HCT116 (cell line): ENCODE data around the gene GPR3. TPM values are rescaled to one million over a fixed set of nuclear protein-coding genes. Genes with fewer than 3 reads are reported as not detected.
A peak's percentile ranks its signal among the peaks of the same experiment; 100 is the strongest.

Experiments
- ATAC-seq: fragments of 200-7000 bp; cut with Tn5 transposase; 2 replicates; pipeline ENCODE4 v1.9.1; 2020; ENCODE audit warnings: mild to moderate bottlenecking, moderate library complexity
- BruUV-seq: library from RNA; stranded (reverse); fragments of 400-500 nt; replicated peaks from 2 replicates; lab custom pipeline; 2021; lab: Mats Ljungman, UMichigan
- CTCF ChIA-PET: fragments of 300-600 bp; sonication (Branson Sonifier 250); formaldehyde crosslinking; loops from one replicate; lab custom pipeline; 2021; ENCODE audit warnings: antibody characterized with exemption; lab: Charles Lee
- POLR2A ChIA-PET: fragments of 300-600, 350-600 bp; sonication (Branson Sonifier 250); formaldehyde crosslinking; loops from one replicate; lab custom pipeline; 2021; ENCODE audit warnings: antibody characterized with exemption; lab: Charles Lee
- RAD21 ChIA-PET, 2 experiments: fragments of 300-600 bp; sonication (Branson Sonifier 250); formaldehyde crosslinking; loops; one replicate each; lab custom pipeline; 2023; ENCODE audit warnings: low total read pairs in 2 of 2; ENCODE audit not compliant: uncharacterized antibody in 2 of 2, unreplicated experiment in 2 of 2, low non-redundant PET in 1 of 2; lab: Charles Lee
- DNase-seq: peaks from one replicate; pipeline ENCODE4 v3.0.0-alpha.2; 2010; ENCODE audit warnings: low read depth, low spot score
- H2AFZ ChIP-seq: fragments of 200-600 bp; shearing (Covaris generic), sonication (generic); 2 replicates; pipeline ENCODE4 v1.6.1; 2017; ENCODE audit warnings: low read depth, mixed run types, mixed read lengths, antibody characterized with exemption, low read length; ENCODE audit not compliant: poor library complexity, severe bottlenecking
- H3K27ac ChIP-seq: 2 replicates; pipeline ENCODE4 v1.5.1; 2012; ENCODE audit warnings: low read depth, low read length
- H3K27me3 ChIP-seq: fragments of 200-600 bp; sonication (generic); 2 replicates; pipeline ENCODE4 v1.6.1; 2016; ENCODE audit warnings: mixed run types, low read length, mixed read lengths; ENCODE audit not compliant: insufficient read depth
- H3K36me3 ChIP-seq, 2 experiments: fragments of 200-500 bp in 1 of 2; fragments of 200-600 bp in 1 of 2; sonication (Bioruptor generic) in 1 of 2; sonication (generic) in 1 of 2; 2 replicates each; pipeline versions ENCODE4 v1.5.1 to v1.6.1; 2014 to 2016; ENCODE audit warnings: low read length in 2 of 2, inconsistent platforms in 1 of 2, mixed read lengths in 1 of 2, mixed run types in 1 of 2; ENCODE audit not compliant: insufficient read depth in 2 of 2, control insufficient read depth in 1 of 2
- H3K4me1 ChIP-seq, 2 experiments: fragments of 200-600 bp in 1 of 2; sonication (generic) in 1 of 2; 2 replicates each; pipeline versions ENCODE4 v1.5.1 to v1.6.1; 2012 to 2017; ENCODE audit warnings: low read length in 2 of 2, inconsistent platforms in 1 of 2, mild to moderate bottlenecking in 1 of 2, mixed read lengths in 1 of 2, mixed run types in 1 of 2, moderate library complexity in 1 of 2; ENCODE audit not compliant: insufficient read depth in 2 of 2, control insufficient read depth in 1 of 2
- H3K4me2 ChIP-seq: fragments of 200-600 bp; sonication (generic); 2 replicates; pipeline ENCODE4 v1.6.1; 2017; ENCODE audit warnings: mixed run types, low read length, mixed read lengths
- H3K4me3 ChIP-seq, 2 experiments: fragments of 200-600 bp in 1 of 2; sonication (generic) in 1 of 2; replicated peaks in 1 of 2; 2 replicates each; pipeline ENCODE4 v1.5.1; 2011 to 2016; ENCODE audit warnings: low read length in 2 of 2, control low read depth in 1 of 2, low read depth in 1 of 2, mild to moderate bottlenecking in 1 of 2, mixed read lengths in 1 of 2, mixed run types in 1 of 2
- H3K79me2 ChIP-seq: fragments of 200-600 bp; sonication (generic); 2 replicates; pipeline ENCODE4 v1.6.1; 2017; ENCODE audit warnings: mild to moderate bottlenecking, mixed run types, low read length, moderate library complexity, mixed read lengths; ENCODE audit not compliant: insufficient read depth
- H3K9ac ChIP-seq: fragments of 200-600 bp; sonication (generic); 2 replicates; pipeline ENCODE4 v1.6.1; 2016; ENCODE audit warnings: low read length, mixed read lengths
- H3K9me2 ChIP-seq: fragments of 200-600 bp; sonication (generic), shearing (Covaris generic); 2 replicates; pipeline ENCODE4 v1.6.1; 2017; ENCODE audit warnings: mixed run types, mild to moderate bottlenecking, moderate library complexity; ENCODE audit not compliant: insufficient read depth
- H3K9me3 ChIP-seq, 2 experiments: fragments of 200-500 bp in 1 of 2; fragments of 200-600 bp in 1 of 2; sonication (Bioruptor generic) in 1 of 2; sonication (generic) in 1 of 2; 2 replicates each; pipeline ENCODE4 v1.6.1; 2014 to 2017; ENCODE audit warnings: low read length in 2 of 2, mixed read lengths in 2 of 2, inconsistent platforms in 1 of 2, low read depth in 1 of 2, mild to moderate bottlenecking in 1 of 2, mixed run types in 1 of 2, moderate library complexity in 1 of 2; ENCODE audit not compliant: control insufficient read depth in 1 of 2, insufficient read depth in 1 of 2
- H4K20me1 ChIP-seq: fragments of 200-600 bp; sonication (generic), shearing (Covaris generic); 2 replicates; pipeline ENCODE4 v1.6.1; 2017; ENCODE audit warnings: mixed run types, mild to moderate bottlenecking, moderate library complexity; ENCODE audit not compliant: insufficient read depth
- ATF3 ChIP-seq: IDR thresholded peaks from 2 replicates; pipeline ENCODE4 v1.6.1; 2012
- CTCF ChIP-seq, 3 experiments: fragments of 200-600 bp in 1 of 3; sonication (generic) in 1 of 3; IDR thresholded peaks in 2 of 3; conservative IDR thresholded peaks in 1 of 3; 2 replicates each; pipeline ENCODE4 v1.5.1; 2012 to 2017; ENCODE audit warnings: low read depth in 2 of 3, low read length in 2 of 3, antibody characterized with exemption in 1 of 3, borderline replicate concordance in 1 of 3, control low read depth in 1 of 3, mild to moderate bottlenecking in 1 of 3, mixed read lengths in 1 of 3, mixed run types in 1 of 3, moderate library complexity in 1 of 3; ENCODE audit not compliant: insufficient read depth in 1 of 3
- EGR1 ChIP-seq: IDR thresholded peaks from 2 replicates; pipeline ENCODE4 v1.6.1; 2012; ENCODE audit warnings: low read depth
- ELF1 ChIP-seq: IDR thresholded peaks from 2 replicates; pipeline ENCODE4 v1.6.1; 2012; ENCODE audit warnings: low read depth, borderline replicate concordance
- EZH2 ChIP-seq: fragments of 200-600 bp; sonication (generic); IDR thresholded peaks from 2 replicates; pipeline ENCODE4 v1.6.1; 2017; ENCODE audit warnings: antibody characterized with exemption, mixed run types
- FOSL1 ChIP-seq: IDR thresholded peaks from 2 replicates; pipeline ENCODE4 v1.6.1; 2012; ENCODE audit warnings: low read depth
- JUND ChIP-seq: IDR thresholded peaks from 2 replicates; pipeline ENCODE4 v1.6.1; 2012
- MAX ChIP-seq: IDR thresholded peaks from 2 replicates; pipeline ENCODE4 v1.6.1; 2012
- POLR2A ChIP-seq: IDR thresholded peaks from 2 replicates; pipeline ENCODE4 v1.7.0; 2011; ENCODE audit warnings: borderline replicate concordance; ENCODE audit not compliant: insufficient read depth, insufficient read length; ENCODE audit errors: extremely low read depth
- RAD21 ChIP-seq: IDR thresholded peaks from 2 replicates; pipeline ENCODE4 v1.6.1; 2012; ENCODE audit warnings: low read depth, mild to moderate bottlenecking
- REST ChIP-seq: IDR thresholded peaks from 2 replicates; pipeline ENCODE4 v1.6.1; 2012; ENCODE audit warnings: low read depth
- SIN3A ChIP-seq: IDR thresholded peaks from 2 replicates; pipeline ENCODE4 v1.6.1; 2012; ENCODE audit warnings: low read depth
- SP1 ChIP-seq: IDR thresholded peaks from 2 replicates; pipeline ENCODE4 v1.6.1; 2012; ENCODE audit warnings: low read depth
- SRF ChIP-seq: IDR thresholded peaks from 2 replicates; pipeline ENCODE4 v1.6.1; 2012; ENCODE audit warnings: low read depth
- YY1 ChIP-seq: IDR thresholded peaks from 2 replicates; pipeline ENCODE4 v1.6.1; 2011; ENCODE audit warnings: low read length, low read depth, moderate library complexity, mild to moderate bottlenecking; ENCODE audit not compliant: insufficient replicate concordance; ENCODE audit errors: extremely low read depth
- ZBTB33 ChIP-seq: IDR thresholded peaks from 2 replicates; pipeline ENCODE4 v1.6.1; 2011; ENCODE audit warnings: mild to moderate bottlenecking, low read length, moderate library complexity; ENCODE audit not compliant: insufficient replicate concordance; ENCODE audit errors: extremely low read depth
- ZFX ChIP-seq: fragments of 450-650 bp; IDR thresholded peaks from 2 replicates; pipeline ENCODE4 v1.6.1; 2017
- ZNF274 ChIP-seq: fragments of 200-500 bp; sonication (Bioruptor generic); IDR thresholded peaks from 2 replicates; pipeline ENCODE4 v1.6.1; 2014; ENCODE audit warnings: mild to moderate bottlenecking, low read depth, low read length, inconsistent platforms
- intact Hi-C: fragments of 100-400 bp; cut with micrococcal nuclease; formaldehyde crosslinking; loops from 2 replicates; pipeline ENCODE4 v1.10.0; 2022
- total RNA-seq: library from RNA; stranded (reverse); gene quantifications from one replicate; pipeline ENCODE4 v1.2.1, GENCODE V29; 2021; ENCODE audit not compliant: unreplicated experiment

The GPR3 gene
- total RNA-seq, 1 experiment from 2014 or later = 2.8 TPM

GRCh38 chr1:27435566-27436203 lies 43.3 kb downstream of the GPR3 start:
- ATAC-seq = no peak
- intact Hi-C loops = no loop called here

More at GRCh38 chr1:27435566-27436203, 43.3 kb downstream of the GPR3 start:
- H3K27me3 ChIP-seq = no peaks in the 10 kb centered on the region
- BruUV-seq = no TSS peak
- H3K4me1 ChIP-seq = peaks cover 8 to 34% of the 10 kb centered on the region in 2 experiments
- ChIA-PET CTCF (interaction anchor here (1.8 kb wide), 1 partner anchor 121 kb away, joined by 11 read pairs; no protein-coding TSS in a partner anchor), POLR2A (interaction anchor here (1.1 to 1.3 kb wide), 2 partner anchors 8 to 107 kb away, joined by 3 read pairs; no protein-coding TSS in a partner anchor), RAD21 (no interaction called here)
- H3K79me2 ChIP-seq = peaks cover 92% of the 10 kb centered on the region
- peaks cover 16% of the 10 kb centered on the region; the same call in 1 of the 2 replicates for H4K20me1 ChIP-seq
- H3K9ac ChIP-seq = no peak overlapping the region
- DNase-seq = no peak
- no peak overlapping the region for H2AFZ ChIP-seq
- H3K9me3 ChIP-seq = no peaks in the 10 kb centered on the region
- no peaks in the 10 kb centered on the region for H3K9me2 ChIP-seq
- no peak overlapping the region for H3K4me3 ChIP-seq
- no peak overlapping the region for H3K27ac ChIP-seq
- TF ChIP-seq ZNF274 (no peak), ZBTB33 (no peak), SIN3A (no peak), FOSL1 (no peak), CTCF (IDR thresholded peaks at IDR 0.05 in 2 of 3, conservative IDR thresholded peaks at IDR 0.05 in 1 of 3; ENCODE audit: borderline replicate concordance in 1 of 3, insufficient read depth in 1 of 3, low read depth in 2 of 3, low read length in 2 of 3) (no peak), YY1 (no peak), EGR1 (no peak), JUND (no peak), SRF (no peak), MAX (no peak), RAD21 (no peak), REST (no peak), SP1 (no peak), POLR2A (no peak), EZH2 (no peak), ELF1 (no peak), ATF3 (no peak), ZFX (no peak)
- 0 out of 2 replicates have a peak overlapping the region, but pooled peaks have one; percentile 60 for H3K4me2 ChIP-seq
- H3K36me3 ChIP-seq = no peaks in the 10 kb centered on the region
